GM21360 (cell line): ENCODE data around the gene CBARP.
"Not testable (repeated sequence)": the region's sequence is repeated elsewhere in the genome, so short reads cannot be mapped to it uniquely, and the experiment has no call there.

Experiments used
- ATAC-seq: cut with Tn5 transposase; IDR thresholded peaks from one replicate; pipeline ENCODE4 v1.9.1; 2021; ENCODE audit warnings: mild to moderate bottlenecking, moderate library complexity; ENCODE audit not compliant: unreplicated experiment

The CBARP gene

GRCh38 chr19:1254081-1254527 lies 16.3 kb upstream of the CBARP start:
- no peak for ATAC-seq

- ATAC-seq, result no peak
These were observed 15.8 kb upstream of the CBARP start for GRCh38 chr19:1253514-1254080.

GRCh38 chr19:1252821-1253513 lies 15.2 kb upstream of the CBARP start:
- ATAC-seq, result no peak

GRCh38 chr19:1252221-1252820 lies 14.5 kb upstream of the CBARP start:
- ATAC-seq, result no peak

GRCh38 chr19:1251330-1252220 lies 13.8 kb upstream of the CBARP start:
- ATAC-seq, result no peak

GRCh38 chr19:1250437-1251260 lies 12.8 kb upstream of the CBARP start:
- no peak for ATAC-seq

- no peak for ATAC-seq
These were observed 12.2 kb upstream of the CBARP start for GRCh38 chr19:1249990-1250436.

- ATAC-seq, result peak; percentile 36
These were observed 11.6 kb upstream of the CBARP start for GRCh38 chr19:1249298-1249989.

- ATAC-seq, result peak; percentile 30
These were observed 11.0 kb upstream of the CBARP start for GRCh38 chr19:1248786-1249297.

- ATAC-seq, result peak; percentile 7
These were observed 10.5 kb upstream of the CBARP start, which contains the start of gene MIDN for GRCh38 chr19:1248139-1248785. TSS of gene MIDN (plus strand) at chr19:1248583. CDS start at chr19:1250297, 1,714 bp downstream.

GRCh38 chr19:1247748-1248138 lies 9.9 kb upstream of the CBARP start:
- no peak for ATAC-seq

GRCh38 chr19:1246265-1247087 lies 8.7 kb upstream of the CBARP start:
- not testable (repeated sequence) for ATAC-seq

GRCh38 chr19:1245494-1246264 lies 7.9 kb upstream of the CBARP start:
- ATAC-seq, result no peak

- no peak for ATAC-seq
These were observed 7.1 kb upstream of the CBARP start for GRCh38 chr19:1244693-1245451.

GRCh38 chr19:1243768-1244692 lies 6.2 kb upstream of the CBARP start:
- no peak for ATAC-seq
